Endothelial cell of umbilical vein (primary cell): ENCODE measurements around the gene ACAA1. TPM values are rescaled to one million over a fixed set of nuclear protein-coding genes. Genes with fewer than 3 reads are reported as not detected.

ENCODE experiments used
- BruUV-seq: library from RNA; stranded (reverse); fragments of 400-500 nt; replicated peaks from 2 replicates; lab custom pipeline; 2021; lab: Mats Ljungman, UMichigan
- CTCF ChIA-PET: fragments of 300-600, 350-600 bp; sonication (Branson Sonifier 250); formaldehyde crosslinking; loops from one replicate; lab custom pipeline; 2021; ENCODE audit warnings: antibody characterized with exemption, inconsistent platforms; lab: Charles Lee
- POLR2A ChIA-PET: fragments of 300-600, 350-600 bp; sonication (Branson Sonifier 250); formaldehyde crosslinking; loops from one replicate; lab custom pipeline; 2021; ENCODE audit warnings: antibody characterized with exemption, inconsistent platforms; lab: Charles Lee
- DNase-seq: peaks from one replicate; pipeline ENCODE4 v3.0.0-alpha.2; 2011; ENCODE audit warnings: low read depth, low spot score
- FAIRE-seq: peaks from 2 replicates; lab custom pipeline; 2011; peaks lifted over from hg19 to GRCh38; lab: Jason Lieb, UNC
- H2AFZ ChIP-seq: 2 replicates; pipeline ENCODE4 v1.6.0; 2012; ENCODE audit warnings: low read depth, low read length, control low read depth, inconsistent platforms
- H3K27ac ChIP-seq: 2 replicates; pipeline ENCODE4 v1.5.1; 2011; ENCODE audit warnings: low read depth, mild to moderate bottlenecking, control low read depth, low read length, moderate library complexity; ENCODE audit not compliant: insufficient read depth
- H3K27me3 ChIP-seq, 2 experiments: 2 replicates each; pipeline versions ENCODE4 v1.6.0 to v1.6.1; 2011; ENCODE audit warnings: low read length in 2 of 2, mixed read lengths in 1 of 2; ENCODE audit not compliant: control insufficient read depth in 2 of 2, insufficient read depth in 2 of 2
- H3K36me3 ChIP-seq, 2 experiments: 2 replicates in 1 of 2; 3 replicates in 1 of 2; pipeline ENCODE4 v1.5.1; 2011; ENCODE audit warnings: low read length in 2 of 2, mild to moderate bottlenecking in 1 of 2, moderate library complexity in 1 of 2; ENCODE audit not compliant: control insufficient read depth in 2 of 2, insufficient read depth in 2 of 2; ENCODE audit errors: extremely low read depth in 1 of 2
- H3K4me1 ChIP-seq: 3 replicates; pipeline ENCODE4 v1.5.1; 2011; ENCODE audit warnings: mild to moderate bottlenecking, low read length; ENCODE audit not compliant: control insufficient read depth, insufficient read depth; ENCODE audit errors: extremely low read depth
- H3K4me2 ChIP-seq: 2 replicates; pipeline ENCODE4 v1.6.1; 2011; ENCODE audit warnings: low read length, control low read depth, mixed read lengths; ENCODE audit not compliant: insufficient read depth
- H3K4me3 ChIP-seq, 3 experiments: fragments of 200-600 bp in 1 of 3; sonication (generic), shearing (Covaris generic) in 1 of 3; replicated peaks in 1 of 3; 2 replicates each; pipeline ENCODE4 v1.5.1; 2011 to 2016; ENCODE audit warnings: control low read depth in 3 of 3, low read length in 3 of 3, mild to moderate bottlenecking in 2 of 3, inconsistent platforms in 1 of 3, low read depth in 1 of 3, moderate library complexity in 1 of 3; ENCODE audit not compliant: insufficient read depth in 1 of 3
- H3K79me2 ChIP-seq: 2 replicates; pipeline ENCODE4 v1.6.0; 2012; ENCODE audit warnings: low read length, inconsistent platforms; ENCODE audit not compliant: control insufficient read depth, insufficient read depth
- H3K9ac ChIP-seq: replicated peaks from 2 replicates; pipeline ENCODE3; 2011; ENCODE audit warnings: low read length, control low read depth; ENCODE audit not compliant: insufficient read depth; ENCODE audit errors: extremely low read depth
- H3K9me1 ChIP-seq: replicated peaks from 3 replicates; pipeline ENCODE4 v1.6.0; 2011; ENCODE audit warnings: mild to moderate bottlenecking, low read length; ENCODE audit not compliant: control insufficient read depth, insufficient read depth; ENCODE audit errors: extremely low read depth
- H3K9me3 ChIP-seq: replicated peaks from 2 replicates; pipeline ENCODE4 v1.5.1; 2012; ENCODE audit warnings: low read length, inconsistent platforms; ENCODE audit not compliant: control insufficient read depth, insufficient read depth
- H4K20me1 ChIP-seq: replicated peaks from 2 replicates; pipeline ENCODE3; 2011; ENCODE audit warnings: mild to moderate bottlenecking, low read length; ENCODE audit not compliant: control insufficient read depth, insufficient read depth; ENCODE audit errors: extremely low read depth
- EZH2 ChIP-seq: IDR thresholded peaks from 2 replicates; pipeline ENCODE4 v1.6.1; 2012; ENCODE audit warnings: borderline replicate concordance, low read depth, mild to moderate bottlenecking, moderate library complexity, low read length, inconsistent platforms; ENCODE audit not compliant: severe bottlenecking
- FOS ChIP-seq: IDR thresholded peaks from 2 replicates; pipeline ENCODE4 v1.6.1; 2011; ENCODE audit warnings: mild to moderate bottlenecking, low read length, moderate library complexity, borderline replicate concordance; ENCODE audit not compliant: insufficient read depth
- GATA2 ChIP-seq: IDR thresholded peaks from 2 replicates; pipeline ENCODE4 v1.7.0; 2011; ENCODE audit warnings: low read depth, mild to moderate bottlenecking, moderate library complexity, mixed read lengths, low read length; ENCODE audit not compliant: insufficient read length, insufficient read depth
- JUN ChIP-seq: IDR thresholded peaks from 2 replicates; pipeline ENCODE4 v1.6.1; 2011; ENCODE audit warnings: borderline replicate concordance, low read depth; ENCODE audit not compliant: insufficient read length, insufficient read depth
- MYC ChIP-seq: IDR thresholded peaks from one replicate; pipeline ENCODE4 v1.6.1; 2011; ENCODE audit warnings: mild to moderate bottlenecking, low read depth, low read length
- POLR2A ChIP-seq: IDR thresholded peaks from 2 replicates; pipeline ENCODE4 v1.6.1; 2012; ENCODE audit warnings: low read depth, mild to moderate bottlenecking, control low read depth, low read length
- POLR2AphosphoS5 ChIP-seq: IDR thresholded peaks from 2 replicates; pipeline ENCODE4 v1.6.1; 2012; ENCODE audit warnings: low read depth, mild to moderate bottlenecking, control low read depth, low read length, moderate library complexity; ENCODE audit not compliant: insufficient read depth
- dilution Hi-C: fragments of 300-500 bp; cut with MboI; formaldehyde crosslinking; loops from one replicate; pipeline ENCODE4 v1.15.0; 2019; ENCODE audit warnings: low sequenced_read_pairs; ENCODE audit not compliant: extremely low pct_ligation_motif_present
- intact Hi-C: fragments of 100-400 bp; cut with micrococcal nuclease; formaldehyde crosslinking; loops from one replicate; pipeline ENCODE4 v1.10.0; 2022
- polyA plus RNA-seq, 4 experiments: library from polyadenylated mRNA; depleted of rRNA in 3 of 4; stranded (reverse) in 3 of 4; unstranded in 1 of 4; fragments of >200 nt; gene quantifications; 2 replicates each; pipeline versions ENCODE4 v1.2.1 to v1.2.3, GENCODE V29; 2011 to 2012; ENCODE audit warnings: missing spikeins in 1 of 4
- total RNA-seq: library from RNA; stranded (reverse); gene quantifications from 2 replicates; pipeline ENCODE4 v1.2.3, GENCODE V29; 2021
- TF ChIP-seq, protein P1 (sequence below): IDR thresholded peaks from 2 replicates; pipeline ENCODE4 v1.6.1; 2011; ENCODE audit not compliant: insufficient read depth, insufficient read length
- TF ChIP-seq, protein P2 (sequence below), 2 donors: IDR thresholded peaks; 1 replicate in 1 of 2; 2 replicates in 1 of 2; pipeline ENCODE4 v1.5.1; 2011; ENCODE audit warnings: low read length in 2 of 2, mild to moderate bottlenecking in 2 of 2, moderate library complexity in 2 of 2, control low read depth in 1 of 2, inconsistent platforms in 1 of 2, low read depth in 1 of 2; ENCODE audit not compliant: insufficient read depth in 1 of 2; ENCODE audit errors: extremely low read depth in 1 of 2

Gene ACAA1
- total and polyA plus RNA-seq, 2 donors (not counting 3 experiments of a cell fraction or from before 2014, with no cell fraction given), result 52.1 to 53.8 TPM

DNA sequence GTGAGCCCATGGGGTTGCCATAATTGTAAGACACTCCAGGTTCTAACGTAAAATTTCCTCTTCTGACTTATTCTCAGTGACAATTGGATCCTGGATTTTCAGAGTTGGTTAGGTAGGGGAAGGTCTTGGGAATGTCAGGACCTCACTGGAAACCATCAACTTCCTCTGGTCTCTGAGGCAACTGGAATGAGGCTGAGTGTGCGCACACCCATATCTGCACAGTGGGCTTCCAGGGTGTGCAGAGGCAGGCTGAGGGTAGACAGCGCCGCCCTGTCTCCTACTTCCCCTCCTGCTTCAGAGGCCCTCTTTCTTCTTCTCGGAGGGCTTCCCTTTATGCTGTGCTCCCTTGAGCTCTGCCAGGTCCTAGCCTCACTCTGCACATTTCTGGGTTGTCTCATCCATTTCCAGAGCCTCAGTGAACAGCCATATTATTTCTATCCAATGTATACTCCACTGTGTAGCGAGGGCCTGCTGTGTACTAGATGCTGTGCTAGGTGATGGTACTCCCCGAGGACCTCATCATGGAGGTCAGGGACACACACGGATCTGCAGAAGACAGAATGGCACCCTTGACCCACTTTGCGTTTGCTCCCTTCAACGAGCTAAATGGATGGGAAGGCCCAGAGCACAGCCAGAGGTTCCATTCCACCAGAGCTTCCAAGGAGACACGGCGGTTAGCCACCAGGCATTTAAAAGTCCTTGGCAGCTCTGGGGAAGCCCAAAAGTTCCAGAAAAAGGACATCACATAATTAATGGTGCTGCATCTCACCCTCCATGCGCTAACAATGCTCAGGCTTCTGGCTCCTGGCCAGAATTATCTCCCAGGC lies 18.3 kb downstream of the ACAA1 start:
- ChIA-PET POLR2A (no interaction called here), CTCF (interaction anchor here (0.7 to 4.8 kb wide), 18 partner anchors 9 to 725 kb away, joined by 3 to 52 read pairs (median 4); partner anchors contain the start of genes ACAA1, OXSR1 and XYLB)
- Histone ChIP-seq H2AFZ (no peak overlapping the region), H3K27ac (no peak overlapping the region), H3K4me2 (no peak overlapping the region), H3K4me3 (no peak overlapping the region), H3K9me3 (no peaks in the 10 kb centered on the region), H3K4me1 (no peaks in the 10 kb centered on the region), H3K36me3 (peaks cover 5 to 12% of the 10 kb centered on the region in 2 experiments), H4K20me1 (no peaks in the 10 kb centered on the region), H3K9ac (no peak overlapping the region), H3K9me1 (no peaks in the 10 kb centered on the region), H3K79me2 (no peaks in the 10 kb centered on the region), H3K27me3 (no peaks in the 10 kb centered on the region)
- dilution Hi-C loops, result no loop called here
- intact Hi-C loops, result loop anchor here (1.0 to 5.0 kb wide), 4 partner anchors 144 to 362 kb away; partner anchors contain the start of gene XYLB
- no TSS peak for BruUV-seq
- no peak for TF ChIP-seq GATA2
- TF ChIP-seq, protein P1, sequence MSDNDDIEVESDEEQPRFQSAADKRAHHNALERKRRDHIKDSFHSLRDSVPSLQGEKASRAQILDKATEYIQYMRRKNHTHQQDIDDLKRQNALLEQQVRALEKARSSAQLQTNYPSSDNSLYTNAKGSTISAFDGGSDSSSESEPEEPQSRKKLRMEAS, result no peak
- TF ChIP-seq, protein P2, sequence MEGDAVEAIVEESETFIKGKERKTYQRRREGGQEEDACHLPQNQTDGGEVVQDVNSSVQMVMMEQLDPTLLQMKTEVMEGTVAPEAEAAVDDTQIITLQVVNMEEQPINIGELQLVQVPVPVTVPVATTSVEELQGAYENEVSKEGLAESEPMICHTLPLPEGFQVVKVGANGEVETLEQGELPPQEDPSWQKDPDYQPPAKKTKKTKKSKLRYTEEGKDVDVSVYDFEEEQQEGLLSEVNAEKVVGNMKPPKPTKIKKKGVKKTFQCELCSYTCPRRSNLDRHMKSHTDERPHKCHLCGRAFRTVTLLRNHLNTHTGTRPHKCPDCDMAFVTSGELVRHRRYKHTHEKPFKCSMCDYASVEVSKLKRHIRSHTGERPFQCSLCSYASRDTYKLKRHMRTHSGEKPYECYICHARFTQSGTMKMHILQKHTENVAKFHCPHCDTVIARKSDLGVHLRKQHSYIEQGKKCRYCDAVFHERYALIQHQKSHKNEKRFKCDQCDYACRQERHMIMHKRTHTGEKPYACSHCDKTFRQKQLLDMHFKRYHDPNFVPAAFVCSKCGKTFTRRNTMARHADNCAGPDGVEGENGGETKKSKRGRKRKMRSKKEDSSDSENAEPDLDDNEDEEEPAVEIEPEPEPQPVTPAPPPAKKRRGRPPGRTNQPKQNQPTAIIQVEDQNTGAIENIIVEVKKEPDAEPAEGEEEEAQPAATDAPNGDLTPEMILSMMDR (IDR thresholded peaks at IDR 0.05; ENCODE audit: extremely low read depth in 1 of 2, insufficient read depth in 1 of 2, low read depth in 1 of 2, low read length in 2 of 2), result no peak
- no peak for TF ChIP-seq JUN
- TF ChIP-seq POLR2A, result no peak
- no peak for TF ChIP-seq MYC
- TF ChIP-seq POLR2AphosphoS5, result no peak
- no peak for TF ChIP-seq FOS
- TF ChIP-seq EZH2, result no peak
- FAIRE-seq (no peak), DNase-seq (no peak)
